Brain microvascular endothelial cell (primary cell): Measurements from ENCODE around the gene HCLS1.

Experiments used
- DNase-seq: peaks from one replicate; pipeline ENCODE4 v3.0.0-alpha.2; 2020
- H3K27ac ChIP-seq: fragments of 250-450 bp; sonication (Bioruptor Pico); 2 replicates; pipeline ENCODE4 v1.5.1; 2020; ENCODE audit warnings: mild to moderate bottlenecking, moderate library complexity
- H3K27me3 ChIP-seq: fragments of 250-450 bp; sonication (Bioruptor Pico); replicated peaks from 2 replicates; pipeline ENCODE4 v1.5.1; 2020; ENCODE audit warnings: mild to moderate bottlenecking
- H3K36me3 ChIP-seq: fragments of 250-450 bp; sonication (Bioruptor Pico); replicated peaks from 2 replicates; pipeline ENCODE4 v1.5.1; 2020; ENCODE audit warnings: mild to moderate bottlenecking
- H3K4me3 ChIP-seq: 2 replicates; pipeline ENCODE4 v1.5.1; 2011; ENCODE audit warnings: low read depth, mild to moderate bottlenecking, control low read depth, low read length, moderate library complexity
- CTCF ChIP-seq: IDR thresholded peaks from 2 replicates; pipeline ENCODE4 v1.5.1; 2011; ENCODE audit warnings: low read depth, mild to moderate bottlenecking, moderate library complexity, low read length, control low read depth, inconsistent platforms; ENCODE audit errors: missing control alignments
- in situ Hi-C: cut with HindIII; loops from 2 replicates; pipeline ENCODE4 v1.10.0; 2017; ENCODE audit warnings: low sequenced_read_pairs, low pct_ligation_motif_present

The HCLS1 gene

GRCh38 chr3:121592856-121593702, 67.6 kb downstream of the HCLS1 start, which contains the start of gene FBXO40:
Gene FBXO40, plus strand, starts transcription at chr3:121593379. Its CDS starts 27,197 bp downstream, at chr3:121620576.
- no peak for TF ChIP-seq CTCF
- no peaks in the 10 kb centered on the region for H3K27me3 ChIP-seq
- H3K27ac ChIP-seq, result no peak within 1 kb of the TSS
- no peaks in the 10 kb centered on the region for H3K36me3 ChIP-seq
- in situ Hi-C loops, result no loop called here
- no peak within 1 kb of the TSS for H3K4me3 ChIP-seq
- DNase-seq, result no peak

GRCh38 chr3:121584418-121584817, 76.3 kb downstream of the HCLS1 start:
- no peak for DNase-seq
- Histone ChIP-seq H3K27me3 (no peaks in the 10 kb centered on the region), H3K4me3 (no peak overlapping the region), H3K36me3 (no peaks in the 10 kb centered on the region), H3K27ac (no peak overlapping the region)
- TF ChIP-seq CTCF, result no peak
- in situ Hi-C loops, result no loop called here

- H3K4me3 ChIP-seq, result no peak overlapping the region
- no peak for TF ChIP-seq CTCF
These were observed 79.0 kb downstream of the HCLS1 start for GRCh38 chr3:121581691-121582090.

More at GRCh38 chr3:121581691-121582090, 79.0 kb downstream of the HCLS1 start:
- DNase-seq, result no peak
- no peaks in the 10 kb centered on the region for H3K27me3 ChIP-seq
- no peaks in the 10 kb centered on the region for H3K36me3 ChIP-seq
- in situ Hi-C loops, result no loop called here
- no peak overlapping the region for H3K27ac ChIP-seq
